ENCODE measurements around the gene CIRBP.

- TF ChIP-seq YY1 (IDR thresholded peaks at IDR 0.05; ENCODE audit: insufficient read depth, insufficient read length) (no peak), ZNF274 (IDR thresholded peaks at IDR 0.05; ENCODE audit: low read depth, low read length) (no peak), SUZ12 (IDR thresholded peaks at IDR 0.05; ENCODE audit: extremely low read depth, insufficient read depth, insufficient read length) (no peak)
These were observed 41.7 kb upstream of the CIRBP start for GRCh38 chr19:1227304-1228054.
